Left colon (tissue), 2 donors: Measurements from ENCODE around the gene FAM217A. TPM values are rescaled to one million over a fixed set of nuclear protein-coding genes. Genes with fewer than 3 reads are reported as not detected.
"Not testable (repeated sequence)": the region's sequence is repeated elsewhere in the genome, so short reads cannot be mapped to it uniquely, and the experiment has no call there.

ENCODE experiments used
- ATAC-seq: fragments of 200-7000 bp; cut with Tn5 transposase; one replicate; pipeline ENCODE4 v1.9.1; 2020; ENCODE audit warnings: mild to moderate bottlenecking, moderate library complexity
- DNase-seq, 2 donors: peaks; one replicate each; pipeline ENCODE4 v3.0.0-alpha.2; 2020
- intact Hi-C, 2 donors: fragments of 100-400 bp; cut with DNase I in 1 of 2; cut with micrococcal nuclease in 1 of 2; formaldehyde crosslinking; loops; one replicate each; pipeline versions ENCODE4 v1.11.2 to v1.14.0; 2022; cut with DNase I, micrococcal nuclease
- long read RNA-seq: library from polyadenylated mRNA; unstranded; transcript quantifications from one replicate; pipeline ENCODE4 v2.0.0, GENCODE V29; 2021
- total RNA-seq, 2 donors: library from RNA; stranded (reverse); fragmentation: NEBNext Ultra II Directional; extraction: Animal tissue kit (Norgen Biotek cat#: 25700); gene quantifications; one replicate each; pipeline ENCODE4 v1.2.1, GENCODE V29; 2021
- donor health status: DM: no; HTN: no; CAD: no.
- donor health status: DM: yes; HTN: yes; CAD: no.

FAM217A gene, protein sequence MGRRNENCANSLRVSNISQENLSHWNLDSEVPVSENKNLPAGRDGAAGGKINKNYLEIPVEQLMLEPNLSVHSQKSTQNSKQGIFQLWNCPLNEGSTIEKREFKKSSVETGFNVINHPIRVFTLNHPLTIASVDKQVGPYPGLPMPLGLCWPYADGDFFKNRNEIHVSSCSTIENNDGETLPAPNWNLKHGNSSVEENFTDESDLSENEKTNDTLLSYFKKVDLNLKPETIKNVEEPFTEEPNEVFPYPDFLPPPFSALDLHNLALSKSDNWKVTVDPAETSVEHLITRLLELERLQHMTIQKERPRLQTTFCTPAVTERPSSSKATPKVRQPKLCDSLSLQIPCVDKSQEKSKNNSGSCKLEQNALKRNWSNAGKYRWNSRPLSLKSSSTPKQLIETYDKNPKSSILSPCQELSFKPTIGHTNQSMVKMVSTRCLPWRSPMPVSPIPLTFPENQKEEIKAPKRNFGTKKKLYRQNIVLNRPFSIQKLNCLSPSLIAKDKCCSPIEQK
- not detected for total RNA-seq
- long read RNA-seq, result 0 reads

DNA sequence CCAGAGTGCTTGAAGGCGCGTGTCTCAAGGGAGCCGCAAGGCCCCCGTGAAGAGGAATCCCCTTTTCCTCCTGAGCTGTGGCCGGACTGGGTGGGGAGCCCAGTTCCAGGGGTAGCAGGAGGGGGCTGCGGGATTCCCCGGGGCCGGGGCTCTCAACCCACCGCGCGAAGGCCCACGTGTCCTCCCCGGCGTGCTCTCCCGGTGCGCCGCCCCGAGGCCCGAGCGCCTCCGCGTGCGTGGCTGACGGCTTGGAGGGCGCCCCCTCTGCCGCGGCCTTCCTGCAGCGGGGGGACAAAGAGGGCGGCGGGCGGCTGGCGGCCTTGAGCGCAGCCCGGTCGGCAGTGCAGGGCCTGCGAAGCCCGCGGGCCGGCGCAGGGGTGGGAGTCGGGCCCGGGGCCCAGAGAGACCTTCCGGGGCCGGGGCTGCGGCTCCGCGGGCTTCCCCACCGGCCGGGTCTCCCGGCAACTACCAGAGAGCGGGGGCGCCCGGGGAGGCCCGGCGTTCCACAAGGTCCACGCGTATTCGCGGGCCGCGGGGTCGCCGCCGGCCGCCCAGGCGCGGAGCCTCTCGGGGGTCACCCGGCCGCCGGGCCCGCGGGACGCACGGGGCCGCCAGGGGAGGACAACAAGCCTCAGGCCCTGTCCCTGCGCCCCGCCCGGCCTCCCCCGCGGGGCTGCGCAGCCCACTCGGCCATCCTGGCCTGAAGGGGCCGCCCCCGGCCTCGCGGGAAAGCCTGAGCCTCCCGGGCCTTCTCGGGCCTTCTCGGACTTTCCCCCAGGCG lies at the start of gene FAM217A:
Gene FAM217A, minus strand, starts transcription at position 447 of the 781 bp plus-strand sequence. CDS start 1,723 bp downstream, outside the sequence.
- ATAC-seq (no peak), DNase-seq (no peak)
- intact Hi-C loops, result no loop called here

DNA sequence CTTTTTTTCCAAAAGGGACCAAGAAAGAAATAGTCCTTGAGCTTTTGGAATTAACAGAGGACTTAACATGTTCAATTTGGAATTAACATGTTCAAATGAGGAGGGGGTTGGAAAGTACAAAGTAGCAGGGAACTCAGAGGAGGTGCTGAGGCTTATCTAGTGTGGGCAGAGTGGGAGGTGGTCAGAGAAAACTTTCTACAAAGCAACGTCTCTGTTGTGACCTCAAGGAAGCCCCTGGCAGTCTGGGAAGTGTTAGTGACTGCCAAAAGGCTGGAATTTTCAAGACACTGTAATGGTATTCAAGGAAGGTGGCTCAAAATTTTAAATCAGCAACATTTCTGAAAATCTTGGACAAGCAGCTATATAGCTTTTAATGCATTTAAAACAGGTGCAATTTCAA lies 49.1 kb upstream of the FAM217A start:
- no peak for DNase-seq
- no peak for ATAC-seq
- intact Hi-C loops, result no loop called here

DNA sequence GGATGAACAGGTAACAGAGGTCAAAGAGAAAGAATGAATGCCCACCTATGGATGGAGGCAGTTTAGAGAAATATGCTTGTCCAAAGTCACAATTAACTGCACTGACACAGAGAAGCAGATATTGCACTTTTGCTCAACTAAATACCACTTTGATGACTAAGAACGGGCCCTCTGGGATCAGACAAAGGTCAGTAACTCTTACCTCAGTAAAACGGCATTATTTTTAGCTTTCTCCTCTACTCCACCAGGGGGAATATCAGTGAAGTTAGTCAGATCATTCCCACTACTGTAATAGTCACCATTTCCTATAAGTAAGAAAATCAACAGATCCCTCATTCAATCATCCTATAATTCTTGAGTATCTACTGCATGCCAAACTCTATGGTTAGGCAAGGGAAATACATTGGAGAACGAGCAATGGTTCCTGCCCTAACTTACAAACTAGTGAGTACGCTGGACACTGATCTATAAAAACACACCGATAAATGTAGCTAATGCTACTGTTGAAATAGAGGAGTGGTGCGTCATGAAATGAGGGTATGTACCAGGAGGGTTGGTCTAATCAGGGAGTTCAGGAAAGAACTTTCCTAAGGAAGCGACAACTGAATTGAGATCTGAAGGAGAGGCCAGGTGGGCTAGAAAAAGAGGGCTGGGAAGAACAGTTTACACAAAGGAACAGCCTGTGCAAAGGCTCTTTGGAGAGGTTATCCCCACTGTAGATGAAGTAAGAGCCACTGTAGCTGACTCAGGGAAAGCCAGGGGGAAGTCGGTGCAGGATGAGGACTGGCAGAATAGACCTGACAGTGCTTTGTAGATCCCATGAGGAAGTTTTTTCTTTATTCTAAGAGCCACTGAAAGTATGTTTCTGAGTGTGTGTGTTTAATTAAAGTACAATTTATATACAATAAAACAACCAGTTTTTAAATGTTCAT lies 47.3 kb upstream of the FAM217A start:
- DNase-seq, result no peak
- no peak for ATAC-seq
- intact Hi-C loops, result no loop called here

DNA sequence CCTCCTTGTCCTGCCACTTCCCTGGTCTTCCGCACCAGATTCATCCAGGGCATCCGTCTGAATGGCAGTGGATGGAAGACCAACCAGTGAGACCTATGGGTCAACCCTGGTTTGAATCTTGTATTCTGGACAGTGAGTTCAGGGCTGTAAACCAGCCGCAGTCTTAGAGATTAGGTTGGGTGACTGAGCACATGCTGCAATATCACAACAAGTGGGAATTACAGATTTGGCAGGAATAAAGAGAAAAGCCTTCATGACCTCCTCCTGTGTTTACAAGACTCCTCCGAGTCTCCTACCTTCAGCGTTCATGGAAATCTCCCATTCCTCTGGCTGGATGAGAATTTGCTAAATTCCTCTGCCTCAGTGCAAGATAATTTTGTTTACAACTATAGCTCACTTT lies 46.6 kb upstream of the FAM217A start:
- ATAC-seq (no peak), DNase-seq (no peak)
- intact Hi-C loops, result no loop called here

DNA sequence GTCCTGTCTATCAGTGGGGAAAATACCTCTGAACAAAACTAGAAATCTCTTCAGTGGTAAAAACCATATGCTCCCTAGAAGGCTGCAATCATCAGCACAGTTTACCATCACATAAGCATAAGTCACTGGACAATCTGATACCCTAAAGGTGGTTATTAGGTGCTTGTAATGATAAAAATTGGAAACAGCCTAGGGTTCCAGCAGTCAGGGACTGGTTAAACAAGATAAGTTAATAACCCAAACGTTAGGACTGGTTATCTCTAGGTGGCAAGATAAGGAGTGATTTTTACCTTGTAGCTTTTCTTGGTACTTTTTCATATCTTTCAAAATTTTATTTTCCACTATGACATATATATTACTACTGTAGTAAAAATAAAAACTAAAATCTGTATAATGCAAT lies 45.4 kb upstream of the FAM217A start:
- intact Hi-C loops, result no loop called here
- ATAC-seq (no peak), DNase-seq (no peak)

DNA sequence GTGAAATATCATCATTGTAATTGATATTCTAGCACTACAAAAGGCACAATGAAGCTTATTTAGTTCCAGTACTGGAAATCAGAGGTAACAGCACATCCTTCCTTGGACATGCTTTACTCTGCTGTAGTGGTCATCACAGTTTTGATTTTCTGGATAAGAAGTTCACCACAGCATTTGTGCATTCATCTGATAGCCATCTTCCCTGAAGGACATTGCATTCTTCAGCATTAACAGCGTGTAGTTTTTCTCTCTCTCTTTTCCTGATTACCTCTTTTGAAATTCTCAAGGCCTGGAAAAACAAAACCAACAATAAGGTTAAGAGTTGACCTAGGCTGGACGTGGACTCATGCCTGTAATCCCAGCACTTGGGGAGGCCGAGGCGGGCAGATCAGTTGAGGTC lies 36.8 kb upstream of the FAM217A start:
- ATAC-seq, result no peak
- intact Hi-C loops, result no loop called here
- no peak for DNase-seq

DNA sequence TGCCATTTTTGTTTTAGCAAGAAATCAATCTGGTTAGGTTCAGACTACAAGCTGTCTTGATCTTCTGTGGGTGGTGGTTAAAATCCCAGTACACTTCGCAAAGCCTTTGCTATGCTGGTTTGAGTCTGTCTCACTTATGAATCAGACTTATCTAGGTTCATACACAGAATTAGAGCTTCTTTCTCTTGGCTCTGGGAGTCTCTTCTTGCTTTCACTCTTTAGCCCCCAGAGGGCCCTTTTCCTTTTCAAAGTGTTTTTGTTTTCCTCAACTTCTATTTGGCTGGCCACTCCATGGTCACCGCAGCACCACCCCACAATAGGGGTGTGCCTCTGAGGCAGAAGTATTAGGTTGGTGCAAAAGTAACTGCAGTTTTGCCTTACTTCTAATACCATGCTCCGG lies 35.2 kb upstream of the FAM217A start:
- intact Hi-C loops, result no loop called here
- DNase-seq (no peak), ATAC-seq (no peak)

DNA sequence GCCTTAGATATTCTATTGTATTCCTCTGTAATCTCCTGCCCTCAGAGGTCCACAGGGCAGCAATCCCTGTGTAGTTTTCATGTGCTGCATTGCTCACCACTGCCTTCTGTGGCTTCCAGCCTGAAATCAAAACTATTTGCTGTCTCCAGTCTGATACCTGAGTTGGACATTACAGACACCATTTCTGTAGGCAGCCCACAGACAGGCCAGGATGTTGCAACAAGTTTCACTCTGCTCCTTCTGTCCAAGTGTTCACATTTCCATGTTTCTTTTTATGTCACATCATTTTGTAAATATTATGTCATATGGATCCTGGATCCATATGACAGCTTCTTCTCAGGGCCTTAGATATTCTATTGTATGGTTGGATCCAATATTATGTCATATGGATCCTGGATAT lies 34.7 kb upstream of the FAM217A start:
- no peak for ATAC-seq
- intact Hi-C loops, result no loop called here
- no peak for DNase-seq

DNA sequence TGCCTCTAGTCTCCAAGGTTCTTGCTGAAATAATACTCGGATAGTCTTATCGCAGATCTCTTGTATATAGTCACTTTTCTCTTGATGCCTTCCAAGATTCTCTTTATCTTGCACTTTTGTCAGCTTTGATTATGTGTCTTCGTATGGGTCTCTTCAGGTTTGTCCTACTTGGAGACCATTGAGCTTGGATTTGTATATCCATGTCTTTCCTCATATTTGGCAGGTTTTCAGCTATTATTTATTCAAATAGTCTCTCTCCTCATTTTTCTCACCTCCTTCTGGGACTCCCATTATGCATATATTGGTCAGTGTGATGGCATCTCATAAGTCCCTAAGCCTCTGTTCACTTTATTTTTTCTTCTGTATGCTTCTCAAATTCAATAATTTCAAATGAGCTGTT lies 33.4 kb upstream of the FAM217A start:
- DNase-seq (no peak), ATAC-seq (no peak)
- intact Hi-C loops, result no loop called here

DNA sequence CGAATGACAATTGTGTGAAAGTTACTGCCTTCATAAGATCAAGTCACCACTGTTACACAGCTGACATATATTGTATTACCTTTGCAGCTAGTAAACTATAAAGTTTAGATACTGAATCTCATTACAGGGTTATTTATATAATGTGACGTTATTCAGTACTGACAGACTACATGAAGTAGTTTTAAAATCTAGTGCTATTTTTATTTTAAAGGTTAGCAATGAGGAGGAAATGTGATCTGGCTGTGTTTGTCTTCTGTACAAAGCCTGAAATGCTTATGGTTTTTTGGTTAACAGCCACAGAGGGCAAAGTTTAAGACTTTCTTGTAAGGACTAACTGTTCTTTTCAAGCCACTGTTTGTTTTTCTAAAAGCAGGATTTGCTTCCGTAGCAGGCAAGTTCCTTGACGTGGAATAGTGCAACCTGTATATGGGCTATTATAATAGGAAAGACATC lies 30.5 kb upstream of the FAM217A start:
- DNase-seq, intact Hi-C loops: not testable (repeated sequence)
- peak; percentile 87 for ATAC-seq

DNA sequence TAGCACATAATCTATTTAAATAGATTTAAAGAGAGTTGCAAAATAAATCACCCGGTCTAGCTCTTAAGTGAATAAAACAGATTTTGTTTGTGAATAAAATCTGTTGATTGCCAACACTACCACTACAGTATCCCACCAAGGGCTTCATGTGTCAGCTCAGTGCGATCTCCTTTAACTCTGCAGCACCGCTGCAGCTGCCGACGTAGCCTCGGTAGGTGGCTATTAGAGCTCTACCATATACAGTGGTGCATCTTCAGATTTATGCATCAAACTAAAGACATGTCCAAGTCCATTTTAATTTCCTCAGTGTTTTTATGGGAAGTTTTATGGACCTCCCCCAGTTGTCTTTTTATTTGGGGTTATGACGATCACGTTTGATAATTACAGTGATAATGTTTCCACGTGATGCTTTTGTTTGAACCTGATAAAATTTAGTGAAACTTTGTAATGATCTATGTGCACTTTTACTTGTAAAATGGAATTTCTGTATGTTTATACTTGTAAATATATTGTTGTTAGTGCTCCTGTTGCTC lies 29.7 kb upstream of the FAM217A start:
- DNase-seq, result no peak
- intact Hi-C loops, result no loop called here

DNA sequence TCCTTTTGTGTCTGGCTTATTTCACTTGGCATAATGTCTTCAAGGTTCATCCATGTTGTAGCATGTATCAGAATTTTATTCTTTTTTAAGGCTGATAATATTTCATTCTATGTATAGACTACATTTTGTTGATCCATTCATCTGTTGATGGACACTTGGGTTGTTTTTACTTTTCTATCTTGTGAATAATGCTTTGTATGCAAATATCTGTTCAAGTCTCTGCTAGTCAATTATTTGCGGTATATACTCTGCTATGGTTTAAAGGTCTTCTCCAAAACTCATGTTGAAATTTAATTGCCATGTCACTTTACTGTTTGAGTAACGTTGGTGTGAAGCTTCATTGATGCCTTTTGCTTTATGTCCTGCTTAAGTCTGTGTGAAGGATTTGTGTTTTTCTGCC lies 28.9 kb upstream of the FAM217A start:
- DNase-seq (no peak), ATAC-seq (no peak)
- intact Hi-C loops, result no loop called here

More for the DNA sequence above, 29.7 kb upstream of the FAM217A start:
- ATAC-seq, result peak; percentile 16

DNA sequence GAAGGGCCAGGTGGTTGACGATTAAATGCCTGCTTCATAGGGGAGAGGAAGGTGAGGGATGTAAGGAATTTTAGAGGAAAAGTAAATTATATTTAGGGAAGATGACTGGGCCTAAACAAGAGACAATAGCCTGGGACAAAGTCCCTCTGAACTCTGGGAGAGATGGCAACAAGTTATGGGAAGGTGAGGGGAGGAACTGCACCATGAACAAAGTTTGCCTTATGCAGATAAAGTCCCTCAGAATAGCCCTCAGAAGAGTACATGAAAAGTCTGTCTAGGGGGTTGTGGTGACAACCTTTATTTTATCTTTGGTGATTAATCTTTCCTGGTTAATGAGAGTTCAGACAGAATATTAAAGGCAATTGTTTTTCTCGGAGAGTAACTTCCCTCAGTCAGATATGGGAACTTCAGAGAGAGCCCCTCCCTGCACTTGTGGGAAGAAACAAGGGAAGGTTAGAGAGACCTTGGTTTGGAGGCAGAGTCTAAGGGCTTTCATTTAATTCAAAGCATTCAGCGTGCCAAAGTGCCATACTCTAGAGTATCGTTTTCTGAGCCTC lies 27.1 kb upstream of the FAM217A start:
- ATAC-seq (no peak), DNase-seq (no peak)
- intact Hi-C loops, result no loop called here

DNA sequence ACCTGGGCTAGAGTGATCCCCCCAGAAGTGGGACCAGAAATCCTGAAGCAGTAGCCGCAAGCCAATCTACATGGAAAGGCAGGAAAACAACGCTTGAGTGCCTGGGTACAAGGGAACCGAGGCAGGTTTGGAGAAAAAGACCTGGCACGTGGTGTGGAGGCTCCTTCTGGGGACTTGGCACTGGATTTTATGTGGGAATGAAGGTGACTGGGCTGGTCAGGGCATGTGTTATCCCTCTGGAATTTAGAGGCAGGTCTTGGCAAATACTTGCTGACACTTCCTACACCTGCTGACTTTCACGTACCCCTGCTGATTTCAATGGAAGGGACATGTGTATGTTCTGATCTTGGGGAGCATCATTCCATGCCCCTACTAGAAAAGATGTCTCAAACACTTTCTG lies 25.0 kb upstream of the FAM217A start:
- intact Hi-C loops, result no loop called here
- ATAC-seq (peak; percentile 44), DNase-seq (no peak)

DNA sequence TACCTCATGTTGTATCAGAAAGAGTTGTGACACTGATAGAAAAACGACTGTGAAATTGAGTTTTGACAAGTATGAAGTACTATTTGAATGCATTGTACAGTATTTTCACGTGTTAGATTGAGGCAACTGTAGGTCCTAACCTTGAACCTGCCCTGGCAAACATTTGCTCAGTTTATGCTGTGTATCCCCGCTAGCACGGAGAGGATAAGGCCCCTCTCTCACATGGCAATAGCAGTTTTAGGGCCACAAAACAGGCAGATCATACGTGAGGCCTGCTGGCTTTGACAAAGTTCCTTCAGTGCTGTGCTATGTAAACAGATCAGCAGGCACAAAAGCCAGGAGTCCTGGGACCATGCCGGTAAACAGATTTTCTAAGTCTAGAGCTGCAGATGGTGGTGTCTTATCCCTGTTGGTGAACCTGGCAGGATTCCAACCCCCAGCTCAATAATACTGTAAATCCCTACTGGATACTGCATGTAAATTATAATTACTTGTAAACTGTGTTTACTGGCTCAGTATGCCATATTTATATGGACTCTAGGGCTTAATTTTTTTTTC lies 23.8 kb upstream of the FAM217A start:
- peak in 1 of 2 donors; percentile 32 for DNase-seq
- ATAC-seq, result peak; percentile 82
- intact Hi-C loops, result no loop called here

DNA sequence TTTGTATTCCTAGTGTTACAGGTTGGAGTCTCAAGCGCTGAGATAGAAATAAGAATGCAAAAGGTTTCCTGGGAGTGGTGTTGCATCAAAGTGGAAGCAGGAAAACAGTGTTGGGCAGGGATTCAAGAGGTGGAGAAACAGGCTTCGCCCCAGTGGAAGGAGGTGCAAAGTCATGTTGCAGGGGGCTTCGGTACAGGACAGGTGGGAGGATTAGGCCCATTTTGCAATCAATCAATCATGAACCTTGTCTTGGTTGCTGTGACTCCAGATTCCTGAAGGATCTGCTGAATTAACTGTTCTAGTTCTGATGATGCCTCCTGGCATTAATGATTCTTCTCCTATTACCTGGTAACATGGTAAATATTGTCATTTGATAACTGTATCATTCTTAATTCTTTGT lies 22.4 kb upstream of the FAM217A start:
- ATAC-seq, result no peak
- intact Hi-C loops, result no loop called here
- no peak for DNase-seq

DNA sequence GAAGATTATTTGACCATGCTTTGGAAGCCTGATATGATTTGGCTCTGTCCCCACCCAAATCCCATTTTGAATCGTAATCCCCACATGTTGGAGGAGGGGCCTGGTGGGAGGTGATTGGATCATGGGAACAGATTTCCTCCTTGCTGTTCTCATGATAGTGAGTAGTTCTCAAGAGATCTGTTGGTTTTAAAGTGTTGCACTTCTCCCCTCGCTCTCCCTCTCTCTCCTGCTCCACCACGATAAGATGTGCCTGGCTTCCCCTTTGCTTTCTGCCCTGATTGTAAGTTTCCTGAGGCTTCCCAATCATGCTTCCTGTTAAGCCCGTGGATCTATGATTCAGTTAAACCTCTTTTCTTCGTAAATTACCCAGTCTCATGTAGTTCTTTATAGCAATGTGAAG lies 21.7 kb upstream of the FAM217A start:
- no peak for ATAC-seq
- no peak for DNase-seq
- intact Hi-C loops, result no loop called here

DNA sequence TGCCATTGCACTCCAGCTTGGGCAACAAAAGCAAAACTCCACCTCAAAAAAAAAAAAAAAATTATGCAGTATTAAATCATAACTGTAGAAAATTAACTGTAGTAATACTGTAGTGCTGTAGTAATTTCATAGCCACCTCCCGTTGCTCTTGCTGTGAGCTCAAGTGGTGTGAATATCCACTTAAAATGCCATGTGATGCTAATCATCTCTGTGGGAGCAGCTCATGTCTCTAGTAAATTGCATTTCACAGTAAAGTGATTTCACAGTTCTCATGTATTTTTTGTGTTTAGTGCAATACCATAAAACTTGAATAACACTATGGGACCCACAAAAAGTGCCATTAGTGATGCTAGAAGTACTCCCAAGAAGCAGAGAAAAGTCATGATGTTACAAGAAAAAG lies 14.4 kb upstream of the FAM217A start:
- DNase-seq (no peak), ATAC-seq (no peak)
- intact Hi-C loops, result no loop called here
